Eye (tissue), 1 donor: ENCODE results near the gene CPN1.
A peak's percentile ranks its signal among the peaks of the same experiment; 100 is the strongest.

Experiments
- DNase-seq: peaks from one replicate; pipeline ENCODE4 v3.0.0-alpha.2; 2015

CPN1 gene

GRCh38 chr10:99995269-99995668 is 86.4 kb downstream of the CPN1 start:
- no peak for DNase-seq

DNA sequence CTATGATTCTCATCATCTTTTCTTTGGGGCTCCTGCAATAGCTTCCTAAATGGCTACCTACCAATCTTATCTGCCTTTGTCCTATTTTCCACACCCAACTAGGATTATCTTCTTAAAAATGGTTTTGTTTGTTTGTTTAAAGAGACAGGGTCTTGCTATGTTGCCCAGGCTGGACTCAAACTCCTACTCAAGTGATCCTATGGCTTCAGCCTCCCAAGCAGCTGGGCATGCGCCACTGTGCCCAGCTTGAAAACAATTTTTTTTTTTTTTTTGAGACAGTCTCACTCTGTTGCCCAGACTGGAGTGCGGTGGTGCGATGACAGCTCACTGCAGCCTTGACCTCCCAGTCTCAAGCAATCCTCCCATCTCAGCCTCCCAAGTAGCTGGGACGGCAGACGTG is 86.9 kb downstream of the CPN1 start:
- no peak for DNase-seq

DNA sequence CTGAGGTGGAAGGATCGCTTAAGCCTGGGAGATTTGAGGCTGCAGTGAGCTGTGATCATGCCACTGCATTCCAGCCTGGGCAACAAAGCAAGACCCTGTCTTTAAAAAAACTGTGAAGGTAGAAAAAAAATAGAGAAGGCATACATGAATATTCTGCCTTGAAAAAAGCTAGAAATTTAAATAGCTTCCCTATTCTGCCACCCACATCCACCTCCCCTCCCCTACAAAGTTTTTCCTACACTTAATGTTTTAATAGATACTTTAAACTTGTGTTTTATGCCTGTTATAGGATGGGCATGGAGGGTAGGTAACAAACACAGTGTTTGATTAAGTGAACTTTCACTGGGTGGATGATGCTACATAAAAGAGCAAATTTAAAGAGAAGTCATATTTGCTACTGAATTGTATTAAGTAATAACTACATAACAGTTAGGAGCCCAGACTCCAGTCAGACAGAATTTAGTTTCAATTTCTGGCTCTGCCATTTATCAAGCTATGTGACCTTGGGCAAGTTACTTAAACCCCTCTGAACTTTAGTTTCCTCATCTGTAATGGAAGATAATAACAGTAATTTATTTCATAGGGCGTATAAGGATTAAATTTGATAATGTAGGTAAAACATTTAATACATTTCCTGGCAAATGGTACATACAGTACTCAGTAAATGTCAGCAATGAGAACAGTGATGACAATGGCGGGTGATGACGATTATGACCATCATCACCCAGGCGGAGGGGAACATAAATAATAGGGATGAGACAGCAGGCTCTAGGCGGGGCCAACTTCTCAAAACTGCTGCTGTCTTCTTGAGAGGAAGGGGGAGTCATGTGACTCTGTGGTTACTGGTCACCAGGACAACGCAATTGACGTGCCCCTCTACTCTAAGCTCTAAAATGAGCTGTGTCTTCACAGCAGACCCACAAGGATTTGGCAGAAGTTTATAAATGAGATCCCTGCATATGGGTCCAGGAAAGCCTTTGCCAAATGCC is 87.7 kb downstream of the CPN1 start:
- DNase-seq, result peak; percentile 75
